Esophagus squamous epithelium (tissue), 4 donors: Measurements from ENCODE around the gene PEX1.

Source experiments
- CTCF ChIP-seq, 6 experiments: fragments of 450-650 bp in 4 of 6; fragments of 200-600 bp in 2 of 6; sonication (generic) in 2 of 6; IDR thresholded peaks; one replicate each; pipeline ENCODE4 v1.5.1; 2016 to 2019; ENCODE audit warnings: antibody characterized with exemption in 6 of 6, mild to moderate bottlenecking in 4 of 6, moderate library complexity in 4 of 6
- POLR2A ChIP-seq, 4 donors: fragments of 450-650 bp; IDR thresholded peaks; one replicate each; pipeline ENCODE4 v1.6.1; 2017; ENCODE audit warnings: antibody characterized with exemption in 4 of 4, mild to moderate bottlenecking in 4 of 4, moderate library complexity in 3 of 4

DNA sequence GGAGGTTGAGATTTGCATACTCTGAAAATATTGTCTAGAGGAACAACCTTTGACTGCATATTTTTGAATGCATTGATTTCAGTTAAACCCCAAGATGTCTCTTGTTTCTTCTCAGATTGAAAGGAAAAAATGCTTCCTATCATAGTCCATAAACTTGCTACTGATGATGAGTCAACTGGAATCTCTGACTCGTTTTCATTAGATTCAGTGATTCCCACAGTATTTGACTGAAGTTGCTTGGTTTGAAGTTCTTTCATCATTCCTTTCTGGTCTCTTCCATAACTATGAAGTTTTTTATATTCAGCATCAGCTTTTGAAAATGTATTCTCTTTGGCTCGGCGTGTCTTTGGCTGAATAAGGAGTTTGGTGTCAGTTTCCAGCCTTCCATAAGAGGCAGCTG lies 10.7 kb downstream of the PEX1 start:
- TF ChIP-seq CTCF (IDR thresholded peaks at IDR 0.05): no peak
- TF ChIP-seq POLR2A (IDR thresholded peaks at IDR 0.05): no peak
